GM21390 (cell line): ENCODE results near the gene ATG4C.
A peak's percentile ranks its signal among the peaks of the same experiment; 100 is the strongest.
"Not testable (repeated sequence)": the region's sequence is repeated elsewhere in the genome, so short reads cannot be mapped to it uniquely, and the experiment has no call there.

Experiments used
- ATAC-seq: cut with Tn5 transposase; IDR thresholded peaks from one replicate; pipeline ENCODE4 v1.9.1; 2021; ENCODE audit not compliant: unreplicated experiment

ATG4C gene

GRCh38 chr1:62783736-62784508 is at the start of gene ATG4C:
Gene ATG4C (plus strand): TSS chr1:62784132. CDS start chr1:62803787, 19,655 bp downstream.
- peak; percentile 94 for ATAC-seq

GRCh38 chr1:62735491-62736171 is 48.3 kb upstream of the ATG4C start:
- ATAC-seq = no peak

DNA sequence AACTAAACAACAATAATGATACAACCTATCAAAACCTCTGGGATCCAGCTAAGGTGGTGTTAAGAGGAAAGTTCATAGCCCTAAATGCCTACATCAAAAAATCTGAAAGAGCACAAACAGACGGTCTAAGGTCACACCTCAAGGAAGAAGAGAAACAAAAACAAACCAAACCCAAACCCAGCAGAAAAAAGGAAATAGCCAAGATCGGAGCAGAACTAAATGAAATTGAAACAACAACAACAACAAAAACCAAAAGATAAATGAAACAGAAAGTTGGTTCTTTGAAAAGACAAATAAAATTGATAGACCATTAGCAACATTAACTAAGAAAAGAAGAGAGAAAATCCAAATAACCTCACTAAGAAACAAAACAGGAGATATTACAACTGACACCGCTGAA is 43.2 kb upstream of the ATG4C start:
- ATAC-seq = not testable (repeated sequence)

DNA sequence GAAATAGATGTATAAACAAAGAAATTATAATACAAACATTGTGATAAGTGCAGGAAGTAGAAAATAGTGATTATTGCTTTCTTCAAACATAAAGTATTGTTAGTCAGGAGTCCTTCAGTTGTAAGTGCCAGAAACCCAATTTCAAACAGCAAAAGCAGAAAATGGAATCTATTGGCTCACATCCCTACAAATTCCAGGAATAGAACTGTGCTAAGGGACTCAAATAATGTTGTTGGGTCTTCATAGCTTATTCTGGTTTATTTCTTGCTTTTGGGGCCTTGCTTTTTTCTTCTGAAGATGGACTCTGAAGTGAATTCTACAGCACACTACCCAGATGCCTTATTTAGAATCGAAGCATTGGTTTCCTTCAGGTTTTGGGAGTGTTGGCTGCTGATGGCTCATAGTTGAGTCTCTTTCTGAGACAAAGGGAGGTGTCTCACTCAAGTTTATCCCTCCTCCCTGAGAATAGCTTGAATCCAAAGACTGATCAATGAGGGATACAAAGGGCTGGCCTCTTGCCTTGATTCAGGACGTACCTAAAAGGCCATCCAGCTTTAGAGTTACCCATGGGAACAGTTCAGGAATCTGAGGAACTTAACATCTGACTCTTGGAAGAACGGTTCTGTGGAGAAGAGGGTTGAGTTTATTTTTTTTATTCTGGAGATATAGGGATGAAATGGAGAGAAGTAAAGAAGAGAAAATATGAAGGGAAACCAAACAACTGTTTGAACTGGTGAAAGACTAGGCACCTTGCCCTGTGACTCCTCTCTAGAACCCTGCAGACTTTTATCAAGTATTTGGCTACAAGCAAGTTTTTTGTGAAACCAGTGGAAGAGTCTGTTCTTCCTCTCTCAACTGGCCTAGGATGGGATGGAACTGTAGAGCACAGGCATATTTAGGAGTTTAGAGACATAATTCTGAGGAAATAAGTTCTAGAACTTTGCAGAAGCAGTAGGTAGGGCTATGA is 39.0 kb upstream of the ATG4C start:
- no peak for ATAC-seq

DNA sequence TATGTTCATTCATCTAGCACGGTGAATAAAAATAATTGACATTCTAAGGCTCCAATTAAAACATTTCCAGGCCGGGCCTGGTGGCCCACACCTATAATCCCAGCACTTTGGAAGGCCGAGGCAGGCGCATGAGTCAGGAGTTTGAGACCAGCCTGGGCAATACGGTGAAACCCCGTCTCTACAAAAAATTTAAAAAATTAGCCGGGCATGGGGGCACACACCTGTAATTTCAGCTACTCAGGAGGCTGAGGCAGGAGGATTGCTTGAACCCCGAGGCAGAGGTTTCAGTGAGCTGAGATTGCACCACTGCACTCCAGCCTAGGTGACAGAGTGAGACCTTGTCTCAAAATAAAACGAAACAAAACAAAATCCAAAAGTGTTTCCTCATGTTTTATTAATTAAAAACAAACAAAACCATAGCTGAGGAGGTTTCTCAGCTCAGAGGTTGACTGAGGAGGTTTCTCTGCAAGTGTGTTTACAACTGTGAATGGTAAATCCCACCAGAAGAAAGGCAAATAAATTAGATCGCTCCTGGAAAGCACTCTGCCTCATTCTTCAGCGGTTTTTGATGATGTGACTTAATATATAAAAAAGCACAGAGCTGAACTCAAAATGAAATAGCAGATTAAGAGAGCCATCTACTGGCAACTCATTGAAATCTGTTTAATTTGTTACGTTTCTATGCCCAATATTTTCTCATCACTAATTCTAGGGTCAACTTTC is 37.7 kb upstream of the ATG4C start:
- ATAC-seq = no peak

- ATAC-seq = no peak
These were observed 37.2 kb upstream of the ATG4C start for GRCh38 chr1:62746809-62747138.

GRCh38 chr1:62753031-62753965 is 30.6 kb upstream of the ATG4C start:
- no peak for ATAC-seq

- not testable (repeated sequence) for ATAC-seq
These were observed 29.0 kb upstream of the ATG4C start for GRCh38 chr1:62754938-62755337.

DNA sequence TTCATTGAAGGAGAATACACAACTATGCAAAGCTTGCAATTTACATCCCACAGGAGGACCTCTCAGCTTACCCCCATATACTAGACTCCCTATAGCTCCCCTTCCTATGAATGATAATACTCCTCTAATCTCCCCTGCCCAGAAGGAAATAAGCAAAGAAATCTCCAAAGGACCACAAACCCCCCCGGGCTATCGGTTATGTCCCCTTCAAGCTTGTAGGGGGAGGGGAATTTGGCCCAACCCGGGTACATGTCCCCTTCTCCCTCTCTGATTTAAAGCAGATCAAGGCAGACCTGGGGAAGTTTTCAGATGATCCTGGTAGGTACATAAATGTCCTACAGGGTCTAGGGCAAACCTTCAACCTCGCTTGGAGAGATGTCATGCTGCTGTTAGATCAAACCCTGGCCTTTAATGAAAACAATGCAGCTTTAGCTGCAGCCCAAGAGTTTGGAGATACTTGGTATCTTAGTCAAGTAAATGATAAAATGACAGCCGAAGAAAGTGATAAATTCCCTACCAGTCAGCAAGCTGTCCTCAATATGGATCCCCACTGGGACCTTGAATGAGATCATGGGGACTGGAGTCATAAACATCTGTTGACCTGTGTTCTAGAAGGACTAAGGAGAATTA is 27.6 kb upstream of the ATG4C start:
- ATAC-seq = not testable (repeated sequence)

- not testable (repeated sequence) for ATAC-seq
These were observed 24.6 kb upstream of the ATG4C start for GRCh38 chr1:62759232-62759875.

GRCh38 chr1:62760021-62760782 is 23.7 kb upstream of the ATG4C start:
- ATAC-seq = not testable (repeated sequence)

GRCh38 chr1:62761223-62761870 is 22.6 kb upstream of the ATG4C start:
- ATAC-seq = not testable (repeated sequence)

GRCh38 chr1:62762027-62762426 is 21.9 kb upstream of the ATG4C start:
- ATAC-seq = not testable (repeated sequence)

DNA sequence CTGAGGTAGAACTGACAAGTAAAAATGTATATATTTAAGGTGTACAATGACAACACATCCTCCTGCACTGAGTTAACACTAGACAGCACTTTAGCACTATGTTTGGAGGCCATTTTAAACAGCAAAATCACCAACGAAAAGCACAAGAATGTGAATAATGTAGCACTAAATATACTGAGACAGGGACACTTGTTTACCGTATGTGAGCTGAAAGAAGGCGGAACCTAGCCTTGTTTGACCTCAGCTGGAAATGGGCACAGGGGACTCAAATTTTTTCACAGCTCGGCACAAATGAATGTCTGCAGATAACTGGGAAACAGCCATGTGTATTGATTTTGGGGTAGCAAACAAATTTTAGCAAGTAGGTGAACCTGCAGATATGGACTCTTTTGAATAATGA is 18.0 kb upstream of the ATG4C start:
- ATAC-seq = no peak

- ATAC-seq = not testable (repeated sequence)
These were observed 15.4 kb upstream of the ATG4C start for GRCh38 chr1:62768551-62768950.

DNA sequence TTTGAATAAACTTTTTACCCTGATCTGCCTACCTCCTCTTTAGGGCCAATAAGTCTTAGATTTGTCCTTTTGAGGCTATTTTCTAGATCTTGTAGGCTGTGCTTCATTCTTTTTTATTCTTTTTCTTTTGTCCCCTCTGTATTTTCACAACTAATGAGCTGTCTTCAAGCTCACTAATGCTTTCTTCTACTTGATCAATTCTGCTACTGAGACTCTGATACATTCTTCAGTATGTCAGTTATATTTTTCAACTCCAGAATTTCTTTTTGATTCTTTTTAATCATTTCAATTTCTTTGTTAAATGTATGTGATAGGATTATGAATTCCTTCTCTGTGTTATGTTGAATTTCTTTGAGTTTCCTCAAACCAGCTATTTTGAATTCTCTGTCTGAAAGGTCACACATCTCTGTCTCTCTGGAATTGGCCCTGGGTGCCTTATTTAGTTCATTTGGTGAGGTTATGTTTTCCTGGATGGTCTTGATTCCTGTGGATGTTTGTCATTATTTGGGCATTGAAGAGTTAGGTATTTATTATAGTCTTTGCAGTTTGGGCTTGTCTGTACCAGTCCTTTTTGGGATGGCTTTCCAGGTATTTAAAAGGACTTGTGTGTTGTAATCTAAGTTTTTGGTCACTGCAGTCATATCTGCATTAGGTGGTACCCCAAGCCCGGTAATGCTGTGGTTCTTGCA is 11.2 kb upstream of the ATG4C start:
- no peak for ATAC-seq

DNA sequence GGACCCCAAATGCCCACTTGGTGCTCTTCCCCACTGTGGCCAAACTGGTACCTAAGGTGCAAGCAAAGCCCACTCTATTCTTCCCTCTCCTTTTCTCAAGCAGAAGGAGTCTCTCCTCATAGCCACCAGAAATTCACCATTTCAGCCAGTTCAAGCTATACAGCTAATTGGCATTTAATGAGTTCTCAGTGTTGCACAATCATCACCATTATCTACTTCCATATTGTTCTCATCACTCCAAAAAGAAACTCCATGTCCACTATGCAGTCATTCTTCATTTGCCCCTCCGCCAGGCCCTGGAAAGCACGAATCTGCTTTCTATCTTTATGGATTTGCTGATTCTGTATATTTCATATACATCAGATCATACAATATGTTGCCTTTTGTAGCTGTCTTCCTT is 9.9 kb upstream of the ATG4C start:
- no peak for ATAC-seq
